ENCODE data around the gene C9orf72.
A peak's percentile ranks its signal among the peaks of the same experiment; 100 is the strongest.
"Not testable (repeated sequence)": the region's sequence is repeated elsewhere in the genome, so short reads cannot be mapped to it uniquely, and the experiment has no call there.

C9orf72 gene

GRCh38 chr9:27572918-27573633 lies at the start of gene C9orf72:
Gene C9orf72, minus strand, starts transcription at chr9:27573481. Its CDS starts 6,361 bp downstream, at chr9:27567120.
- peak; percentile 95 for DNase-seq

GRCh38 chr9:27622693-27623340 lies 49.5 kb upstream of the C9orf72 start:
- no peak for DNase-seq

GRCh38 chr9:27619743-27620142 lies 46.5 kb upstream of the C9orf72 start:
- DNase-seq, result no peak

- no peak for DNase-seq
Measured at GRCh38 chr9:27618066-27618465, 44.8 kb upstream of the C9orf72 start.

GRCh38 chr9:27614551-27614950 lies 41.3 kb upstream of the C9orf72 start:
- no peak for DNase-seq

GRCh38 chr9:27612036-27612435 lies 38.8 kb upstream of the C9orf72 start:
- not testable (repeated sequence) for DNase-seq

- DNase-seq, result no peak
Measured at GRCh38 chr9:27610622-27611021, 37.3 kb upstream of the C9orf72 start.

GRCh38 chr9:27602954-27603353 lies 29.7 kb upstream of the C9orf72 start:
- DNase-seq, result no peak

GRCh38 chr9:27602142-27602861 lies 29.0 kb upstream of the C9orf72 start:
- DNase-seq, result no peak

GRCh38 chr9:27601396-27601795 lies 28.1 kb upstream of the C9orf72 start:
- DNase-seq, result no peak

GRCh38 chr9:27600256-27600655 lies 27.0 kb upstream of the C9orf72 start:
- DNase-seq, result no peak

GRCh38 chr9:27599870-27600238 lies 26.6 kb upstream of the C9orf72 start:
- DNase-seq, result no peak

- DNase-seq, result no peak
Measured at GRCh38 chr9:27599102-27599869, 26.0 kb upstream of the C9orf72 start.

- no peak for DNase-seq
Measured at GRCh38 chr9:27595733-27596132, 22.5 kb upstream of the C9orf72 start.

- DNase-seq, result peak; percentile 54
Measured at GRCh38 chr9:27591672-27592071, 18.4 kb upstream of the C9orf72 start.

- DNase-seq, result no peak
Measured at GRCh38 chr9:27591093-27591492, 17.8 kb upstream of the C9orf72 start.

- no peak for DNase-seq
Measured at GRCh38 chr9:27590651-27591050, 17.4 kb upstream of the C9orf72 start.

- DNase-seq, result peak; percentile 34
Measured at GRCh38 chr9:27589462-27589861, 16.2 kb upstream of the C9orf72 start.

GRCh38 chr9:27586304-27586703 lies 13.0 kb upstream of the C9orf72 start:
- no peak for DNase-seq

- DNase-seq, result no peak
Measured at GRCh38 chr9:27584931-27585330, 11.7 kb upstream of the C9orf72 start.

- DNase-seq, result no peak
Measured at GRCh38 chr9:27582794-27583193, 9.5 kb upstream of the C9orf72 start.

GRCh38 chr9:27581826-27582225 lies 8.5 kb upstream of the C9orf72 start:
- no peak for DNase-seq
